HEK293 (cell line): ENCODE measurements around the gene RPL35.

Experiments used
- HOXA7 ChIP-seq: sonication (generic); formaldehyde crosslinking; IDR thresholded peaks from 2 replicates; pipeline ENCODE4 v1.8.1; 2022; ENCODE audit warnings: missing genetic modification reagents, borderline replicate concordance
- MYNN ChIP-seq: fragments of 450-650 bp; formaldehyde crosslinking; IDR thresholded peaks from 2 replicates; pipeline ENCODE4 v1.5.1; 2016; ENCODE audit warnings: missing biosample characterization, missing genetic modification characterization, borderline replicate concordance
- TCF7L2 ChIP-seq: IDR thresholded peaks from 2 replicates; pipeline ENCODE4 v1.6.1; 2011; ENCODE audit warnings: low read depth, mild to moderate bottlenecking, inconsistent platforms, low read length, moderate library complexity, borderline replicate concordance
- YY1 ChIP-seq: fragments of 450-650 bp; formaldehyde crosslinking; IDR thresholded peaks from 2 replicates; pipeline ENCODE4 v1.5.1; 2018; ENCODE audit warnings: missing biosample characterization, missing genetic modification characterization
- ZBTB20 ChIP-seq: fragments of 450-650 bp; formaldehyde crosslinking; IDR thresholded peaks from 2 replicates; pipeline ENCODE4 v1.5.1; 2016; ENCODE audit warnings: missing biosample characterization, missing genetic modification characterization
- ZNF10 ChIP-seq: fragments of 450-650 bp; formaldehyde crosslinking; IDR thresholded peaks from 2 replicates; pipeline ENCODE4 v1.5.1; 2017; ENCODE audit warnings: missing biosample characterization, missing genetic modification characterization
- ZNF221 ChIP-seq: fragments of 450-650 bp; formaldehyde crosslinking; IDR thresholded peaks from 2 replicates; pipeline ENCODE4 v1.5.1; 2017; ENCODE audit warnings: missing biosample characterization, missing genetic modification characterization, borderline replicate concordance
- ZNF391 ChIP-seq: fragments of 450-650 bp; formaldehyde crosslinking; IDR thresholded peaks from 2 replicates; pipeline ENCODE4 v1.5.1; 2016; ENCODE audit warnings: low read depth, missing biosample characterization, missing genetic modification characterization, borderline replicate concordance
- ZNF623 ChIP-seq: fragments of 450-650 bp; formaldehyde crosslinking; IDR thresholded peaks from 2 replicates; pipeline ENCODE4 v1.5.1; 2016; ENCODE audit warnings: missing biosample characterization, missing genetic modification characterization
- ZNF76 ChIP-seq: fragments of 450-650 bp; formaldehyde crosslinking; IDR thresholded peaks from 2 replicates; pipeline ENCODE4; 2016; ENCODE audit warnings: low read depth, missing biosample characterization, missing genetic modification characterization, borderline replicate concordance
- TF ChIP-seq, protein P1 (sequence below): fragments of 450-650 bp; formaldehyde crosslinking; IDR thresholded peaks from 2 replicates; pipeline ENCODE4 v1.5.1; 2016; ENCODE audit warnings: missing biosample characterization, missing genetic modification characterization
- TF ChIP-seq, protein P2 (sequence below): fragments of 450-650 bp; formaldehyde crosslinking; IDR thresholded peaks from 2 replicates; pipeline ENCODE4 v1.5.1; 2016; ENCODE audit warnings: missing biosample characterization, missing genetic modification characterization

DNA sequence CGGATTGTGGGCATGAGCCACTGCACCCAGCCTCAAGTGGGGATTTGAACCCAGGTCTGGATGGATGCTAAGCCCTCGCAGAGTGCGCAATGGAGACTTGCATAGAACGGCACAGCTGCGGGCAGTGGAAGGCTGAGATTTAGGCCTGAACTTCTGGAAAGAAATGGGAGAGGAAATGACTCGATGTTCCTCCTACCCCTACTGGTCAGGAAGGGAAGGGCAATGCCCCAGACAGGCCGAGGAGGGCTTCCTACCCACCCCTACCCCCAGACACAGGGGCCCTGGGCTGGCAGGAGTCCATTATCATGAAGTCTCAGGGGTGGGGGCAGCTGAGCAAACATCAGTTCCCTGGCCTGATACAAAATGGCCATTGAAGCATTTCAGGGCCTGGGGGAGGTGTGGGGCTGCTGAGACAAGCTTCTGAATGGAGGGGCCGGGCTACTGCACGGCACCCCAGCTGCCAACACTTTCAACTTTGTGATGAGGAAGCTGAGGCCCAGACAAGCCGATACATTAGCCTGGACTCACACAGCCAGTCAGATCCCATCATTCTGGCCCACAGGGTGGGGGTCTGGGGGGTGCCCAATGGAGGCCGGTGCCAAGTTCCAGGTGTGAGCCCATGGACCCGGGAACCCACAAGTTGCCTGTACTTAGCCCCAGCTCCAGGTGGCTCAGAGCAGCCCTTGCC, 22.0 kb downstream of the RPL35 start:
- no peak for TF ChIP-seq HOXA7 (CRISPR knock-in tag)
- TF ChIP-seq ZNF10 (tag by site-specific recombination) = no peak
- TF ChIP-seq ZNF221 = no peak
- TF ChIP-seq, protein P1, sequence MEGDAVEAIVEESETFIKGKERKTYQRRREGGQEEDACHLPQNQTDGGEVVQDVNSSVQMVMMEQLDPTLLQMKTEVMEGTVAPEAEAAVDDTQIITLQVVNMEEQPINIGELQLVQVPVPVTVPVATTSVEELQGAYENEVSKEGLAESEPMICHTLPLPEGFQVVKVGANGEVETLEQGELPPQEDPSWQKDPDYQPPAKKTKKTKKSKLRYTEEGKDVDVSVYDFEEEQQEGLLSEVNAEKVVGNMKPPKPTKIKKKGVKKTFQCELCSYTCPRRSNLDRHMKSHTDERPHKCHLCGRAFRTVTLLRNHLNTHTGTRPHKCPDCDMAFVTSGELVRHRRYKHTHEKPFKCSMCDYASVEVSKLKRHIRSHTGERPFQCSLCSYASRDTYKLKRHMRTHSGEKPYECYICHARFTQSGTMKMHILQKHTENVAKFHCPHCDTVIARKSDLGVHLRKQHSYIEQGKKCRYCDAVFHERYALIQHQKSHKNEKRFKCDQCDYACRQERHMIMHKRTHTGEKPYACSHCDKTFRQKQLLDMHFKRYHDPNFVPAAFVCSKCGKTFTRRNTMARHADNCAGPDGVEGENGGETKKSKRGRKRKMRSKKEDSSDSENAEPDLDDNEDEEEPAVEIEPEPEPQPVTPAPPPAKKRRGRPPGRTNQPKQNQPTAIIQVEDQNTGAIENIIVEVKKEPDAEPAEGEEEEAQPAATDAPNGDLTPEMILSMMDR (tag by site-specific recombination) = no peak
- TF ChIP-seq ZNF623 (tag by site-specific recombination) = no peak
- no peak for TF ChIP-seq ZNF76 (tag by site-specific recombination)
- no peak for TF ChIP-seq TCF7L2
- TF ChIP-seq ZNF391 (tag by site-specific recombination) = no peak
- no peak for TF ChIP-seq ZBTB20 (tag by site-specific recombination)
- TF ChIP-seq, protein P2, sequence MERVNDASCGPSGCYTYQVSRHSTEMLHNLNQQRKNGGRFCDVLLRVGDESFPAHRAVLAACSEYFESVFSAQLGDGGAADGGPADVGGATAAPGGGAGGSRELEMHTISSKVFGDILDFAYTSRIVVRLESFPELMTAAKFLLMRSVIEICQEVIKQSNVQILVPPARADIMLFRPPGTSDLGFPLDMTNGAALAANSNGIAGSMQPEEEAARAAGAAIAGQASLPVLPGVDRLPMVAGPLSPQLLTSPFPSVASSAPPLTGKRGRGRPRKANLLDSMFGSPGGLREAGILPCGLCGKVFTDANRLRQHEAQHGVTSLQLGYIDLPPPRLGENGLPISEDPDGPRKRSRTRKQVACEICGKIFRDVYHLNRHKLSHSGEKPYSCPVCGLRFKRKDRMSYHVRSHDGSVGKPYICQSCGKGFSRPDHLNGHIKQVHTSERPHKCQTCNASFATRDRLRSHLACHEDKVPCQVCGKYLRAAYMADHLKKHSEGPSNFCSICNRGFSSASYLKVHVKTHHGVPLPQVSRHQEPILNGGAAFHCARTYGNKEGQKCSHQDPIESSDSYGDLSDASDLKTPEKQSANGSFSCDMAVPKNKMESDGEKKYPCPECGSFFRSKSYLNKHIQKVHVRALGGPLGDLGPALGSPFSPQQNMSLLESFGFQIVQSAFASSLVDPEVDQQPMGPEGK = no peak
- TF ChIP-seq MYNN (tag by site-specific recombination) = no peak
- no peak for TF ChIP-seq YY1
